Stimulated activated naive CD8-positive, alpha-beta T cell treated with anti-CD3 and anti-CD28 coated beads, Interleukin-15, Interleukin-2, amounts not matched to agents 100 U/mL and 50 U/mL, for 24 hours (primary cell): ENCODE data around the gene HORMAD2.
"Not testable (repeated sequence)": the region's sequence is repeated elsewhere in the genome, so short reads cannot be mapped to it uniquely, and the experiment has no call there.

Experiments
- ATAC-seq: fragments of 150-1000 bp; cut with Tn5 transposase; one replicate; pipeline ENCODE4 v1.10.0; 2021
- DNase-seq: peaks from one replicate; pipeline ENCODE4 v3.0.0; 2021

The HORMAD2 gene

GRCh38 chr22:30057375-30057774, 22.9 kb upstream of the HORMAD2 start:
- no peak for DNase-seq
- no peak for ATAC-seq

- DNase-seq, ATAC-seq: not testable (repeated sequence)
Observed at GRCh38 chr22:30059346-30060020, 20.8 kb upstream of the HORMAD2 start.

GRCh38 chr22:30061094-30061493, 19.2 kb upstream of the HORMAD2 start:
- not testable (repeated sequence) for DNase-seq, ATAC-seq

GRCh38 chr22:30062259-30062658, 18.0 kb upstream of the HORMAD2 start:
- DNase-seq (no peak), ATAC-seq (no peak)

- DNase-seq: no peak
- ATAC-seq: no peak
Observed at GRCh38 chr22:30062950-30063349, 17.3 kb upstream of the HORMAD2 start.

GRCh38 chr22:30064172-30064571, 16.1 kb upstream of the HORMAD2 start:
- no peak for ATAC-seq
- DNase-seq: no peak

GRCh38 chr22:30073743-30074142, 6.5 kb upstream of the HORMAD2 start:
- ATAC-seq (no peak), DNase-seq (no peak)

GRCh38 chr22:30074147-30074546, 6.1 kb upstream of the HORMAD2 start:
- ATAC-seq (no peak), DNase-seq (no peak)

- ATAC-seq (no peak), DNase-seq (no peak)
Observed at GRCh38 chr22:30074994-30075393, 5.3 kb upstream of the HORMAD2 start.

GRCh38 chr22:30077279-30077880, 2.9 kb upstream of the HORMAD2 start:
- DNase-seq (no peak), ATAC-seq (no peak)

- DNase-seq (peak; percentile 14), ATAC-seq (peak; percentile 57)
Observed at GRCh38 chr22:30078320-30079311, 1.6 kb upstream of the HORMAD2 start.

GRCh38 chr22:30080805-30081204, 541 bp downstream of the HORMAD2 start:
- no peak for ATAC-seq
- DNase-seq: no peak

- DNase-seq (no peak), ATAC-seq (no peak)
Observed at GRCh38 chr22:30086496-30086895, 6.2 kb downstream of the HORMAD2 start.

- not testable (repeated sequence) for ATAC-seq, DNase-seq
Observed at GRCh38 chr22:30087037-30087436, 6.8 kb downstream of the HORMAD2 start.

- no peak for DNase-seq
- ATAC-seq: no peak
Observed at GRCh38 chr22:30087611-30088010, 7.3 kb downstream of the HORMAD2 start.

GRCh38 chr22:30088468-30088867, 8.2 kb downstream of the HORMAD2 start:
- DNase-seq: no peak
- ATAC-seq: no peak

- ATAC-seq (no peak), DNase-seq (no peak)
Observed at GRCh38 chr22:30089655-30089974, 9.4 kb downstream of the HORMAD2 start.

- no peak for ATAC-seq
Observed at GRCh38 chr22:30092686-30093085, 12.4 kb downstream of the HORMAD2 start.

GRCh38 chr22:30094804-30095203, 14.5 kb downstream of the HORMAD2 start:
- no peak for DNase-seq
- no peak for ATAC-seq

More at GRCh38 chr22:30092686-30093085, 12.4 kb downstream of the HORMAD2 start:
- no peak for DNase-seq

- no peak for ATAC-seq
- DNase-seq: no peak
Observed at GRCh38 chr22:30097861-30098260, 17.6 kb downstream of the HORMAD2 start.

- DNase-seq, ATAC-seq: not testable (repeated sequence)
Observed at GRCh38 chr22:30100770-30101169, 20.5 kb downstream of the HORMAD2 start.

GRCh38 chr22:30104501-30105156, 24.4 kb downstream of the HORMAD2 start:
- ATAC-seq (peak; percentile 73), DNase-seq (no peak)
